Tongue (tissue), 2 donors: ENCODE results near the gene RNPC3. TPM values are rescaled to one million over a fixed set of nuclear protein-coding genes. Genes with fewer than 3 reads are reported as not detected.

Experiments
- DNase-seq: peaks from one replicate; pipeline ENCODE4 v3.0.0-alpha.2; 2015
- total RNA-seq: library from RNA; depleted of rRNA; stranded (reverse); fragments of >200 nt; gene quantifications from one replicate; pipeline ENCODE4 v1.2.3, GENCODE V29; 2014

RNPC3 gene
- 21.1 TPM for total RNA-seq

- peak; percentile 97 for DNase-seq
Measured at GRCh38 chr1:103525607-103526507, at the start of gene RNPC3. Gene RNPC3 (plus strand): TSS chr1:103525699. CDS start chr1:103526071, 372 bp downstream.

GRCh38 chr1:103477101-103477500 lies 48.4 kb upstream of the RNPC3 start:
- no peak for DNase-seq

- no peak for DNase-seq
Measured at GRCh38 chr1:103489935-103490334, 35.6 kb upstream of the RNPC3 start.

GRCh38 chr1:103492003-103492625 lies 33.4 kb upstream of the RNPC3 start:
- DNase-seq = no peak

- DNase-seq = no peak
Measured at GRCh38 chr1:103496014-103496635, 29.4 kb upstream of the RNPC3 start.

GRCh38 chr1:103497404-103497803 lies 28.1 kb upstream of the RNPC3 start:
- DNase-seq = no peak

- DNase-seq = no peak
Measured at GRCh38 chr1:103509250-103509649, 16.2 kb upstream of the RNPC3 start.

GRCh38 chr1:103513711-103514110 lies 11.8 kb upstream of the RNPC3 start:
- no peak for DNase-seq

GRCh38 chr1:103514920-103515503 lies 10.5 kb upstream of the RNPC3 start:
- DNase-seq = peak; percentile 74

- no peak for DNase-seq
Measured at GRCh38 chr1:103516283-103516682, 9.2 kb upstream of the RNPC3 start.

GRCh38 chr1:103516693-103517092 lies 8.8 kb upstream of the RNPC3 start:
- DNase-seq = no peak

GRCh38 chr1:103517380-103518047 lies 8.0 kb upstream of the RNPC3 start:
- DNase-seq = no peak

GRCh38 chr1:103520822-103521221 lies 4.7 kb upstream of the RNPC3 start:
- DNase-seq = no peak

- no peak for DNase-seq
Measured at GRCh38 chr1:103523346-103523745, 2.2 kb upstream of the RNPC3 start.

- peak; percentile 63 for DNase-seq
Measured at GRCh38 chr1:103525114-103525606, 339 bp upstream of the RNPC3 start.

- no peak for DNase-seq
Measured at GRCh38 chr1:103527331-103527730, 1.8 kb downstream of the RNPC3 start.

GRCh38 chr1:103529746-103530145 lies 4.2 kb downstream of the RNPC3 start:
- no peak for DNase-seq

GRCh38 chr1:103538226-103538625 lies 12.7 kb downstream of the RNPC3 start:
- no peak for DNase-seq

GRCh38 chr1:103541431-103541830 lies 15.9 kb downstream of the RNPC3 start:
- no peak for DNase-seq

GRCh38 chr1:103546496-103546895 lies 21.0 kb downstream of the RNPC3 start:
- DNase-seq = no peak

GRCh38 chr1:103547840-103548239 lies 22.3 kb downstream of the RNPC3 start:
- no peak for DNase-seq

GRCh38 chr1:103560427-103560826 lies 34.9 kb downstream of the RNPC3 start:
- no peak for DNase-seq
